GM12864 (cell line): Measurements from ENCODE around the gene DZIP1L.
"Not testable (repeated sequence)": the region's sequence is repeated elsewhere in the genome, so short reads cannot be mapped to it uniquely, and the experiment has no call there.

Experiments used
- DNase-seq: peaks from one replicate; pipeline ENCODE4 v3.0.0-alpha.2; 2011; ENCODE audit warnings: low read depth
- H3K4me3 ChIP-seq: 2 replicates; pipeline ENCODE4 v1.5.1; 2011; ENCODE audit warnings: mild to moderate bottlenecking, low read depth, low read length, control low read depth
- CTCF ChIP-seq: IDR thresholded peaks from 2 replicates; pipeline ENCODE4 v1.5.1; 2011; ENCODE audit warnings: low read depth, mild to moderate bottlenecking, moderate library complexity, low read length, control low read depth, inconsistent platforms; ENCODE audit errors: missing control alignments

DZIP1L gene

GRCh38 chr3:138097192-138098172 lies 17.9 kb downstream of the DZIP1L start:
- no peak overlapping the region for H3K4me3 ChIP-seq
- DNase-seq, result no peak
- TF ChIP-seq CTCF, result peak; percentile 37

- H3K4me3 ChIP-seq, result no peak overlapping the region
- TF ChIP-seq CTCF, result no peak
- no peak for DNase-seq
Measured at GRCh38 chr3:138093721-138094120, 21.7 kb downstream of the DZIP1L start.

GRCh38 chr3:138092023-138092422 lies 23.4 kb downstream of the DZIP1L start:
- H3K4me3 ChIP-seq, result no peak overlapping the region
- DNase-seq, result no peak
- no peak for TF ChIP-seq CTCF

GRCh38 chr3:138089091-138089490 lies 26.3 kb downstream of the DZIP1L start:
- TF ChIP-seq CTCF, result no peak
- H3K4me3 ChIP-seq, result no peak overlapping the region
- DNase-seq, result no peak

GRCh38 chr3:138085745-138086144 lies 29.7 kb downstream of the DZIP1L start:
- not testable (repeated sequence) for DNase-seq

GRCh38 chr3:138084196-138084595 lies 31.2 kb downstream of the DZIP1L start:
- no peak for DNase-seq
- H3K4me3 ChIP-seq, result no peak overlapping the region
- no peak for TF ChIP-seq CTCF

More at GRCh38 chr3:138085745-138086144, 29.7 kb downstream of the DZIP1L start:
- H3K4me3 ChIP-seq, result not testable (repeated sequence)

- no peak for TF ChIP-seq CTCF
- no peak overlapping the region for H3K4me3 ChIP-seq
- no peak for DNase-seq
Measured at GRCh38 chr3:138082992-138083386, 32.4 kb downstream of the DZIP1L start.
